Adrenal gland (tissue), 12 donors: ENCODE data around the gene NLRP9. TPM values are rescaled to one million over a fixed set of nuclear protein-coding genes. Genes with fewer than 3 reads are reported as not detected.

Source experiments
- DNase-seq, 7 donors: peaks; one replicate each; pipeline ENCODE4 v3.0.0-alpha.2; 2019 to 2020
- H3K27ac ChIP-seq, 5 donors: fragments of 200-600 bp; sonication (generic) in 4 of 5; 1 replicate in 3 of 5; 2 replicates in 2 of 5; pipeline versions ENCODE4 v1.5.1 to v1.8.0; 2016 to 2020; ENCODE audit warnings: mild to moderate bottlenecking in 1 of 5
- H3K27me3 ChIP-seq: fragments of 200-600 bp; 2 replicates; pipeline ENCODE4 v1.8.0; 2021
- H3K36me3 ChIP-seq, 2 donors: fragments of 200-600 bp; replicated peaks in 1 of 2; 1 replicate in 1 of 2; 2 replicates in 1 of 2; pipeline versions ENCODE4 v1.5.1 to v1.8.0; 2018 to 2022
- H3K4me1 ChIP-seq, 2 donors: fragments of 200-600 bp; replicated peaks in 1 of 2; 1 replicate in 1 of 2; 2 replicates in 1 of 2; pipeline versions ENCODE4 v1.5.1 to v1.8.0; 2018 to 2021
- H3K4me3 ChIP-seq, 4 donors: fragments of 200-600 bp; sonication (generic) in 3 of 4; one replicate each; pipeline ENCODE4 v1.5.1; 2016 to 2018
- H3K9me3 ChIP-seq, 3 donors: fragments of 200-600 bp; sonication (generic) in 1 of 3; replicated peaks in 1 of 3; 1 replicate in 2 of 3; 2 replicates in 1 of 3; pipeline versions ENCODE4 v1.5.1 to v1.8.0; 2016 to 2021
- POLR2A ChIP-seq, 2 donors: fragments of 450-650 bp; IDR thresholded peaks; one replicate each; pipeline ENCODE4 v1.6.1; 2017; ENCODE audit warnings: antibody characterized with exemption in 2 of 2, mild to moderate bottlenecking in 2 of 2, moderate library complexity in 1 of 2
- WGBS, 4 donors: extraction: QIAGEN DNeasy Blood & Tissue Kit in 2 of 4; methylation state at CpG; one replicate each; pipeline versions ENCODE4 v1.1.5 to v1.1.7; 2013 to 2017; 5-methylcytosine and 5-hydroxymethylcytosine counted together
- intact Hi-C, 2 donors: fragments of 100-400 bp; cut with DNase I; formaldehyde crosslinking; loops; one replicate each; pipeline versions ENCODE4 v1.14.1 to v1.15.0; 2022 to 2023
- polyA plus RNA-seq, 3 donors: library from polyadenylated mRNA; stranded (reverse); fragments of 200-250 nt in 2 of 3; fragments of 350-450 nt in 1 of 3; fragmentation: Illumina TruSeq in 1 of 3; extraction: RNeasy Lipid Tissue Mini Kit (QIAGEN cat#74804) in 1 of 3; gene quantifications; one replicate each; pipeline ENCODE4 v1.2.3, GENCODE V29; 2013 to 2014
- total RNA-seq, 9 donors: library from RNA; depleted of rRNA in 4 of 9; stranded (reverse); fragments of >200 nt in 4 of 9; fragments of 120-200 nt in 1 of 9; fragmentation: NEBNext Ultra II Directional in 1 of 9; extraction: Animal tissue kit (Norgen Biotek cat#: 25700) in 1 of 9; gene quantifications; one replicate each; pipeline versions ENCODE4 v1.1.0 to v1.2.4, GENCODE V29; 2013 to 2023
- TF ChIP-seq, protein P1 (sequence below), 6 experiments: fragments of 450-650 bp in 4 of 6; fragments of 200-600 bp in 2 of 6; sonication (generic) in 1 of 6; IDR thresholded peaks; 1 replicate in 5 of 6; 2 replicates in 1 of 6; pipeline versions ENCODE4 v1.5.1 to v1.8.0; 2016 to 2021; ENCODE audit warnings: antibody characterized with exemption in 6 of 6, mild to moderate bottlenecking in 2 of 6, moderate library complexity in 1 of 6
- donor health status: healthy with polysubstance abuse.
- donor health status: Bipolar disorder and iron deficiency.
- donor health status: DM: yes; HTN: yes; CAD: no.
- donor health status: DM: no; HTN: no; CAD: no.
- donor health status: DM: no; HTN: no; CAD: no.
- donor health status: DM: yes; HTN: yes; CAD: no.

Gene NLRP9
- total and polyA plus RNA-seq, 12 donors: not detected

DNA sequence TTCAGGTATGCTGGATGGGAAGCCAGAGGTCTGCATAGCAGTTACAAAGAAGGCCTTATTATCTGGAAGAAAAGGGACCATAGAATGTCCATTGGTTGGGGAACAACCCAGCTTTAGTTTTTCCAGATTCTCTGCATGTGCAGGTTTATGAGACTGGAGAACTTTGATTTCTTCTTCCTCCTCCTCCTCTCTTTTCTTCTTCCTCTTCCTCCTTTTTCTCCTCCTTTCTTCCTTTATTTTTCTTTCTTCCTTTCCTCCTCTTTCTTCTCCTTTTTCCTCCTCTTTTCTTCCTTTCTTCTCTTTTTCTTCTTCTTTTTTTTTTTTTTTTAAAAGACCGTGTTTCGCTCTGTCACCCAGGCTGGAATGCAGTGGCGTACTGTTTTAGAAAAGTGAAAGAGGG lies 32.2 kb downstream of the NLRP9 start:
- WGBS, 4 donors: 91 to 98% (median 92%) methylated on average over 3 of the region's 3 CpGs
- no peaks in the 10 kb centered on the region for H3K27me3 ChIP-seq
- TF ChIP-seq, protein P1, sequence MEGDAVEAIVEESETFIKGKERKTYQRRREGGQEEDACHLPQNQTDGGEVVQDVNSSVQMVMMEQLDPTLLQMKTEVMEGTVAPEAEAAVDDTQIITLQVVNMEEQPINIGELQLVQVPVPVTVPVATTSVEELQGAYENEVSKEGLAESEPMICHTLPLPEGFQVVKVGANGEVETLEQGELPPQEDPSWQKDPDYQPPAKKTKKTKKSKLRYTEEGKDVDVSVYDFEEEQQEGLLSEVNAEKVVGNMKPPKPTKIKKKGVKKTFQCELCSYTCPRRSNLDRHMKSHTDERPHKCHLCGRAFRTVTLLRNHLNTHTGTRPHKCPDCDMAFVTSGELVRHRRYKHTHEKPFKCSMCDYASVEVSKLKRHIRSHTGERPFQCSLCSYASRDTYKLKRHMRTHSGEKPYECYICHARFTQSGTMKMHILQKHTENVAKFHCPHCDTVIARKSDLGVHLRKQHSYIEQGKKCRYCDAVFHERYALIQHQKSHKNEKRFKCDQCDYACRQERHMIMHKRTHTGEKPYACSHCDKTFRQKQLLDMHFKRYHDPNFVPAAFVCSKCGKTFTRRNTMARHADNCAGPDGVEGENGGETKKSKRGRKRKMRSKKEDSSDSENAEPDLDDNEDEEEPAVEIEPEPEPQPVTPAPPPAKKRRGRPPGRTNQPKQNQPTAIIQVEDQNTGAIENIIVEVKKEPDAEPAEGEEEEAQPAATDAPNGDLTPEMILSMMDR (IDR thresholded peaks at IDR 0.05): no peak
- no peak for TF ChIP-seq POLR2A (IDR thresholded peaks at IDR 0.05)
- no peak overlapping the region for H3K27ac ChIP-seq
- H3K9me3 ChIP-seq: no peaks in the 10 kb centered on the region
- DNase-seq: no peak
- H3K36me3 ChIP-seq: no peaks in the 10 kb centered on the region
- H3K4me3 ChIP-seq: no peak overlapping the region
- no peaks in the 10 kb centered on the region for H3K4me1 ChIP-seq
- intact Hi-C loops: no loop called here

DNA sequence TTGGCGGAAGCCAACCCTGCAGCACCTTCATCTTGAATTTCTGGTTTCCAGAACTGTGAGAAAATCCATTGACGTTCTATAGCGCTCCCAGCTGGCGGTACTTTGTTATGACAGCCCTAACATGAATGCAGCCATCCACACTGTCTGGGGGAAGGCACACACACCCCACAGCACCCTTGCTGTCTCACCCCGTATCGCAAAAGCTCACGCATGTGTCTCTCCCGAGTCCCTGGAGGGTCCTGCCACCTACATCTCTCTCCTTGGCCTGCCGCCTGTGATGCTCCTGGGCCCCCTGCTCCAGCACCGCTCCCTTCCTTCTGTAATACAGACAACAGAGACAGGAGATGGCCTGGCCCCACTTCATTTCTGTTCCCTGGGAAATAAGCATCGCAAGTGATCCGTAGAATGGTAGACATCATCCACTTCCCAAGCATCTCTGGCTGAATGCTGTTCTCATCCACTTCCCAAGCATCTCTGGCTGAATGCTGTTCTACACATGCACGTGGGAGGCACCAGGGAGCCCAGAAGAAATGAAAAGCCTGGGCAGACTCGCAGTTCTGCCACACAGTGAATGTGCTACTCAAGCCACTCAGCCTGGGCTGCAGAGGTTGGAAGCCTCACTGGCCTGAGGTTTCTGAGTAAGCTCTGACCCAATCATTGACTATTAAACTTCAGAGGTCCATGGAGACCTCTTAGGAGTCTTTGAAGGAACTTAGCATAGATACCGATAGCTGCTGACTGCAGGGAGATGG lies 33.5 kb downstream of the NLRP9 start:
- intact Hi-C loops: no loop called here
- Histone ChIP-seq H3K4me3 (no peak overlapping the region), H3K27ac (no peak overlapping the region), H3K9me3 (no peaks in the 10 kb centered on the region), H3K36me3 (peaks cover 0 to 8% of the 10 kb centered on the region in 2 donors), H3K27me3 (no peaks in the 10 kb centered on the region), H3K4me1 (no peaks in the 10 kb centered on the region)
- peak in 1 of 7 donors; percentile 50 for DNase-seq
- no peak for TF ChIP-seq POLR2A (IDR thresholded peaks at IDR 0.05)
- TF ChIP-seq, protein P1 (IDR thresholded peaks at IDR 0.05): peak in 1 of 6 experiments; percentile 17
- WGBS, 4 donors: 91 to 93% (median 92%) methylated on average over 14 to 15 of the region's 15 CpGs

DNA sequence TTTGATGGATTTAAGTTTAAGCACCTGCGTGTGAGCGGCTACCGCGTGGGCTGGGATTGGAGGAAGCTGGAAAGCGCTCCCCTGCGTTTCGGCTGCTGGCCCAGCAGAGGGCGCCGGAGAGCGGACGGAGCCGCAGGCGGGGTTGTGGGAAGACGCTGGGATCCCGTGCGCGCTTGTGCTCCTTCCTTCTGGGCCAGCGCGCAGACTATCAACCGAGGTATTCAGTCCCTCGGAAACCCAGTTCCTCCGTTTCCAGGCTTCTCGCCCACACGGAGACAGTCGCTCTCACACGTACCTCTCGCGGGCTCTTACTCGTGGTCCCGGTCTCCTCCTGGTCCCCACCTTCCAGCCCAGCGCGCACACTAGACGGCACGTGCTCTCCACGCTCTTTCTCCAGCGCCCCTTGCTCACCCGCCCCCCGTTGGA lies 34.4 kb downstream of the NLRP9 start:
- Histone ChIP-seq H3K27ac (no peak overlapping the region), H3K27me3 (no peaks in the 10 kb centered on the region), H3K4me3 (no peak overlapping the region), H3K36me3 (peaks cover 0 to 12% of the 10 kb centered on the region in 2 donors), H3K4me1 (no peaks in the 10 kb centered on the region), H3K9me3 (no peaks in the 10 kb centered on the region)
- intact Hi-C loops: no loop called here
- peak in 4 of 7 donors; percentile 22 to 63 (median 55) for DNase-seq
- 44 to 79% (median 58%) methylated on average over 20 to 38 of the region's 38 CpGs for WGBS, 4 donors
- no peak for TF ChIP-seq POLR2A (IDR thresholded peaks at IDR 0.05)
- TF ChIP-seq, protein P1 (IDR thresholded peaks at IDR 0.05): peak; percentile 46 to 69 (median 61)

DNA sequence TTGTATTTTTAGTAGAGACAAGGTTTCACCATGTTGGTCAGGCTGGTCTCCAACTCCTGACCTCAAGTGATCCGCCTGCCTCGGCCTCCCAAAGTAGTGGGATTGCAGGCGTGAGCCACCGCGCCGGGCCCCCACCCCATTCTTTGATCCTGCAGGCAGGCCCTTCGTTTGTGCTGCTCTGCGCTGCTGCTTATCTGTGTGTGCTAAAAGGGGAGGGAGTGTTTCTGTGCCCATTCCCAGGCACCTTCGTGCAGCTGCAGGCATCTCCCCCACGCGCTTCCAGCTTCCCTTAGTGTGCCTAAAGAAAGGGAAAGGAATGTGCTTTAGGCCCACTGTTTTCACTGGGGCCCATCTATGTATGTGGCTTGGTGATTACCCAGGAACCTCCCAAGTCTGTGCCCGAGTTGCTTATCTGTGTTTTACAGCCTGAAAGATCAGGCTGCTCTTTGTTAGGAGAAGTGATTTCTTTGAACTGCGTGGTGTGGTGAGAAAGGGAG lies 36.0 kb downstream of the NLRP9 start:
- no peaks in the 10 kb centered on the region for H3K4me1 ChIP-seq
- intact Hi-C loops: no loop called here
- no peak overlapping the region for H3K27ac ChIP-seq
- WGBS, 4 donors: 84 to 87% (median 85%) methylated on average over 13 of the region's 13 CpGs
- no peak overlapping the region for H3K4me3 ChIP-seq
- H3K27me3 ChIP-seq: no peaks in the 10 kb centered on the region
- H3K9me3 ChIP-seq: no peaks in the 10 kb centered on the region
- peak in 2 of 7 donors; percentile 13 to 46 for DNase-seq
- no peak for TF ChIP-seq POLR2A (IDR thresholded peaks at IDR 0.05)
- TF ChIP-seq, protein P1 (IDR thresholded peaks at IDR 0.05): no peak
- H3K36me3 ChIP-seq: peaks cover 0 to 20% of the 10 kb centered on the region in 2 donors
